HepG2 (cell line): ENCODE results near the gene TIMM10. TPM values are rescaled to one million over a fixed set of nuclear protein-coding genes. Genes with fewer than 3 reads are reported as not detected.

Source experiments
- AFF4 ChIP-seq: sonication (generic); formaldehyde crosslinking; IDR thresholded peaks from 2 replicates; pipeline ENCODE4 v1.4.0; 2020; ENCODE audit warnings: missing genetic modification reagents
- ARID3A ChIP-seq: IDR thresholded peaks from 2 replicates; pipeline ENCODE4 v1.6.1; 2012; ENCODE audit warnings: low read depth, low read length, improper control_type of control experiment
- ARNT2 ChIP-seq: sonication (generic); formaldehyde crosslinking; IDR thresholded peaks from 2 replicates; pipeline ENCODE4 v1.8.0; 2022; ENCODE audit warnings: mild to moderate bottlenecking, low read depth, missing genetic modification reagents, moderate library complexity
- ESRRA ChIP-seq: sonication (generic); formaldehyde crosslinking; IDR thresholded peaks from 2 replicates; pipeline ENCODE4 v1.5.1; 2020; ENCODE audit warnings: mild to moderate bottlenecking, low read depth, missing genetic modification reagents
- HMG20B ChIP-seq: conservative IDR thresholded peaks from 2 replicates; pipeline ENCODE4 v1.6.1; 2016; ENCODE audit warnings: missing genetic modification reagents, missing compliant biosample characterization
- HNRNPL ChIP-seq: fragments of 200-400 bp; formaldehyde crosslinking; IDR thresholded peaks from 2 replicates; pipeline ENCODE4 v1.6.1; 2017; ENCODE audit warnings: mild to moderate bottlenecking, low read depth, low read length
- ISL2 ChIP-seq: sonication (generic); formaldehyde crosslinking; IDR thresholded peaks from 2 replicates; pipeline ENCODE4 v1.5.0; 2020; ENCODE audit warnings: missing genetic modification reagents
- MLX ChIP-seq: IDR thresholded peaks from 2 replicates; pipeline ENCODE4 v1.6.1; 2016
- MYPOP ChIP-seq: sonication (generic); formaldehyde crosslinking; IDR thresholded peaks from 2 replicates; pipeline ENCODE4 v1.8.1; 2023; ENCODE audit warnings: mild to moderate bottlenecking, moderate library complexity, missing genetic modification reagents
- NR0B2 ChIP-seq: sonication (generic); formaldehyde crosslinking; IDR thresholded peaks from 2 replicates; pipeline ENCODE4 v1.4.0; 2020; ENCODE audit warnings: mild to moderate bottlenecking, missing genetic modification reagents
- PHF8 ChIP-seq: sonication (generic); formaldehyde crosslinking; IDR thresholded peaks from 2 replicates; pipeline ENCODE4 v1.5.0; 2020; ENCODE audit warnings: missing genetic modification reagents
- POLR2A ChIP-seq, 2 experiments: IDR thresholded peaks; 2 replicates each; pipeline ENCODE4 v1.6.1; 2011; ENCODE audit warnings: low read depth in 2 of 2, low read length in 2 of 2, mild to moderate bottlenecking in 1 of 2, moderate library complexity in 1 of 2; ENCODE audit not compliant: insufficient read depth in 1 of 2
- SIN3B ChIP-seq: fragments of 150-350 bp; IDR thresholded peaks from 2 replicates; pipeline ENCODE4 v1.6.1; 2014; ENCODE audit warnings: low read length
- ZNF101 ChIP-seq: sonication (generic); formaldehyde crosslinking; IDR thresholded peaks from 2 replicates; pipeline ENCODE4 v1.4.0; 2020; ENCODE audit warnings: mild to moderate bottlenecking, low read depth, missing genetic modification reagents, borderline replicate concordance
- ZNF225 ChIP-seq: sonication (generic); formaldehyde crosslinking; IDR thresholded peaks from 2 replicates; pipeline ENCODE4 v1.4.0; 2020; ENCODE audit warnings: mild to moderate bottlenecking, missing genetic modification reagents
- ZNF251 ChIP-seq: sonication (generic); formaldehyde crosslinking; IDR thresholded peaks from 2 replicates; pipeline ENCODE4 v1.9.0; 2021; ENCODE audit warnings: mild to moderate bottlenecking, missing genetic modification reagents
- ZNF589 ChIP-seq: sonication (generic); formaldehyde crosslinking; conservative IDR thresholded peaks from 2 replicates; pipeline ENCODE4 v1.8.0; 2022; ENCODE audit warnings: mild to moderate bottlenecking, moderate library complexity, missing genetic modification reagents
- ZNF709 ChIP-seq: sonication (generic); formaldehyde crosslinking; IDR thresholded peaks from 2 replicates; pipeline ENCODE4 v1.5.0; 2020; ENCODE audit warnings: mild to moderate bottlenecking, missing genetic modification reagents
- ZNF878 ChIP-seq: sonication (generic); formaldehyde crosslinking; IDR thresholded peaks from 2 replicates; pipeline ENCODE4 v1.8.1; 2023; ENCODE audit warnings: mild to moderate bottlenecking, missing genetic modification reagents, moderate library complexity
- ZNF883 ChIP-seq: sonication (generic); formaldehyde crosslinking; IDR thresholded peaks from 2 replicates; pipeline ENCODE4 v1.5.1; 2020; ENCODE audit warnings: mild to moderate bottlenecking, missing genetic modification reagents; ENCODE audit errors: not compliant biosample characterization
- polyA plus RNA-seq, 8 experiments: library from polyadenylated mRNA; depleted of rRNA in 3 of 8; stranded (reverse) in 7 of 8; unstranded in 1 of 8; fragments of >200 nt; fragmentation: Illumina TruSeq in 4 of 8; extraction: Trizol in 4 of 8; gene quantifications; 2 replicates each; pipeline versions ENCODE4 v1.2.1 to v1.2.3, GENCODE V29; 2011 to 2016; ENCODE audit warnings: low read depth in 4 of 8, missing spikeins in 1 of 8, mixed read lengths in 1 of 8; ENCODE audit not compliant: insufficient read depth in 1 of 8
- total RNA-seq, 5 experiments: library from RNA; depleted of rRNA; stranded (reverse); fragments of >200 nt; fragmentation: Illumina TruSeq; extraction: Trizol; gene quantifications; 2 replicates each; pipeline ENCODE4 v1.2.3, GENCODE V29; 2016; ENCODE audit warnings: low read depth in 1 of 5

TIMM10 gene
- total and polyA plus RNA-seq, 2 of the 13 experiments (the other 11 are each of a cell fraction or from before 2014, with no cell fraction given), result 67.8 to 82.2 TPM

GRCh38 chr11:57567515-57568329 lies 37.2 kb upstream of the TIMM10 start, which contains the start of gene UBE2L6 (continued):
- TF ChIP-seq ZNF883 (CRISPR knock-in tag) (peak; percentile 65), ARID3A (no peak), AFF4 (no peak), ZNF709 (0 out of 2 replicates have a peak, but pooled peaks have one; percentile 49), PHF8 (0 out of 2 replicates have a peak, but pooled peaks have one; percentile 64), SIN3B (no peak), ZNF251 (CRISPR knock-in tag) (no peak), POLR2A (IDR thresholded peaks at IDR 0.05; ENCODE audit: insufficient read depth in 1 of 2, low read depth in 2 of 2, low read length in 2 of 2) (peak in 1 of 2 experiments; percentile 55; a peak in 1 of 4 replicates), ESRRA (CRISPR knock-in tag) (no peak), ISL2 (CRISPR knock-in tag) (peak; percentile 31; the same call in 1 of the 2 replicates), ZNF878 (CRISPR knock-in tag) (no peak), NR0B2 (CRISPR knock-in tag) (no peak), ARNT2 (CRISPR knock-in tag) (no peak), ZNF225 (peak; percentile 54; the same call in 1 of the 2 replicates), MLX (CRISPR knock-in tag) (no peak), ZNF589 (CRISPR knock-in tag) (no peak), HMG20B (CRISPR knock-in tag) (no peak), ZNF101 (CRISPR knock-in tag) (no peak), HNRNPL (no peak), MYPOP (0 out of 2 replicates have a peak, but pooled peaks have one; percentile 60)
